ENCODE results near the gene LRRFIP1.
"Not testable (repeated sequence)": the region's sequence is repeated elsewhere in the genome, so short reads cannot be mapped to it uniquely, and the experiment has no call there.

Gene LRRFIP1

GRCh38 chr2:237627441-237628246, at the start of gene LRRFIP1:
Gene LRRFIP1, plus strand, starts transcription at chr2:237627587. Its CDS starts 58 bp downstream, at chr2:237627645.
- DNase-seq (ENCODE audit: low spot score): no peak

GRCh38 chr2:237577956-237578870, 49.2 kb upstream of the LRRFIP1 start:
- DNase-seq (ENCODE audit: low spot score): no peak

GRCh38 chr2:237581326-237581725, 46.1 kb upstream of the LRRFIP1 start:
- no peak for DNase-seq (ENCODE audit: low spot score)

GRCh38 chr2:237581751-237582746, 45.3 kb upstream of the LRRFIP1 start:
- peak; percentile 35 for DNase-seq (ENCODE audit: low spot score)

- no peak for DNase-seq (ENCODE audit: low spot score)
These were observed 43.7 kb upstream of the LRRFIP1 start for GRCh38 chr2:237583385-237584295.

GRCh38 chr2:237585590-237586221, 41.7 kb upstream of the LRRFIP1 start:
- no peak for DNase-seq (ENCODE audit: low spot score)

GRCh38 chr2:237588044-237588696, 39.2 kb upstream of the LRRFIP1 start:
- no peak for DNase-seq (ENCODE audit: low spot score)

- no peak for DNase-seq (ENCODE audit: low spot score)
These were observed 36.9 kb upstream of the LRRFIP1 start, which contains the start of gene RAB17 for GRCh38 chr2:237590272-237591140. Gene RAB17, minus strand, starts transcription at chr2:237590734. Its CDS starts 4,580 bp downstream, at chr2:237586154.

- peak; percentile 30 for DNase-seq (ENCODE audit: low spot score)
These were observed 36.1 kb upstream of the LRRFIP1 start for GRCh38 chr2:237591141-237591881.

GRCh38 chr2:237592425-237592980, 34.9 kb upstream of the LRRFIP1 start:
- DNase-seq (ENCODE audit: low spot score): no peak

GRCh38 chr2:237593036-237593435, 34.4 kb upstream of the LRRFIP1 start:
- no peak for DNase-seq (ENCODE audit: low spot score)

GRCh38 chr2:237593596-237594320, 33.6 kb upstream of the LRRFIP1 start:
- DNase-seq (ENCODE audit: low spot score): no peak

- DNase-seq (ENCODE audit: low spot score): no peak
These were observed 32.9 kb upstream of the LRRFIP1 start for GRCh38 chr2:237594514-237594871.

GRCh38 chr2:237595829-237596519, 31.4 kb upstream of the LRRFIP1 start:
- not testable (repeated sequence) for DNase-seq (ENCODE audit: low spot score)

GRCh38 chr2:237596520-237597195, 30.7 kb upstream of the LRRFIP1 start:
- DNase-seq (ENCODE audit: low spot score): no peak

All from putamen (tissue), 1 donor.